ENCODE results near the gene SH3D21. TPM values are rescaled to one million over a fixed set of nuclear protein-coding genes. Genes with fewer than 3 reads are reported as not detected.

Gene SH3D21
- polyA plus RNA-seq, result 1 to 10 TPM in 2 of 3 donors, under 1 TPM in 1; 0.61 to 1.7 (median 1.1) TPM

DNA sequence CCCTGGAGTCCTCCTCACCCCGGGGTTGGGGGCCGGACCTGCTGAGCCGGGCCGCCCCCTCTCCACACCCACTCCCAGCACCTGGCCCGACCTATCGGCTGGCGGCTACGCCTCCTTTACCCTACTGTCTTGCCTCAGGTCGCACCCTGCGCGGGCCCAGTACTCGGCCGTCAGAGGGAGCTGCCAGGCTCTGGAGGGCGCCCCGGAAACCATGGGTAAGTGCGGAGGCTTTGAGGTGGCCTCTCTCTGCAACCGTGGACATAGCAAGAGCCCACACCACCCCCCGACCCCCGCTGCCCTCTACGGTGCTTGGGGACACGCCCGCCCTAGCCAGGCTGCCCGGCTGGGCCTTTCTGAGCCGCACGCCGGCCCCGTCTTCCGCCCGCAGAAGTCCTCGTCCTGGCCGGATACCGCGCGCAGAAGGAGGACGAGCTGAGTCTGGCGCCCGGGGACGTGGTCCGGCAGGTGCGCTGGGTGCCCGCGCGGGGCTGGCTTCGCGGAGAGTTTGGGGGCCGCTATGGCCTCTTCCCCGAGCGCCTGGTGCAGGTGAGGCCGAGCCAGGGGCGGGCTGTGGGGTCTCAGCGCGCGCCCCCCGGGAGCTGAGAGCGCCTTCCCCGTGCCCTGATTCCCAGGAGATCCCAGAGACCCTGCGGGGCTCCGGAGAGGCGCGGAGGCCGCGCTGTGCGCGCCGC, at the start of gene SH3D21:
Gene SH3D21 (plus strand): TSS at position 159 of the 692 bp plus-strand sequence. CDS start 53 bp downstream, at position 212.
- whole genome bisulfite sequencing, 3 donors, result 2 to 5% (median 4%) methylated on average over 46 to 65 of the region's 65 CpGs
- H3K27ac ChIP-seq (ENCODE audit: low read depth, low read length), result no peak within 1 kb of the TSS

GRCh38 chr1:36256558-36257374, 49.4 kb upstream of the SH3D21 start:
- H3K27ac ChIP-seq (ENCODE audit: low read depth, low read length), result no peak overlapping the region
- 74 to 83% (median 76%) methylated on average over 15 of the region's 15 CpGs for WGBS, 3 donors

- no peak overlapping the region for H3K27ac ChIP-seq (ENCODE audit: low read depth, low read length)
Measured at GRCh38 chr1:36257375-36257767, 48.8 kb upstream of the SH3D21 start.

GRCh38 chr1:36258960-36259344, 47.2 kb upstream of the SH3D21 start:
- no peak overlapping the region for H3K27ac ChIP-seq (ENCODE audit: low read depth, low read length)

More at GRCh38 chr1:36257375-36257767, 48.8 kb upstream of the SH3D21 start:
- WGBS, 3 donors, result 92 to 97% (median 97%) methylated on average over 2 of the region's 2 CpGs

GRCh38 chr1:36268981-36269380, 37.2 kb upstream of the SH3D21 start:
- no peak overlapping the region for H3K27ac ChIP-seq (ENCODE audit: low read depth, low read length)
- 54 to 90% (median 84%) methylated on average over 6 of the region's 6 CpGs for WGBS, 3 donors

More at GRCh38 chr1:36258960-36259344, 47.2 kb upstream of the SH3D21 start:
- 23 to 85% (median 83%) methylated on average over 1 of the region's 1 CpG for WGBS, 3 donors

GRCh38 chr1:36269408-36269838, 36.7 kb upstream of the SH3D21 start:
- 50 to 70% (median 59%) methylated on average over 2 of the region's 2 CpGs for WGBS, 3 donors
- no peak overlapping the region for H3K27ac ChIP-seq (ENCODE audit: low read depth, low read length)

DNA sequence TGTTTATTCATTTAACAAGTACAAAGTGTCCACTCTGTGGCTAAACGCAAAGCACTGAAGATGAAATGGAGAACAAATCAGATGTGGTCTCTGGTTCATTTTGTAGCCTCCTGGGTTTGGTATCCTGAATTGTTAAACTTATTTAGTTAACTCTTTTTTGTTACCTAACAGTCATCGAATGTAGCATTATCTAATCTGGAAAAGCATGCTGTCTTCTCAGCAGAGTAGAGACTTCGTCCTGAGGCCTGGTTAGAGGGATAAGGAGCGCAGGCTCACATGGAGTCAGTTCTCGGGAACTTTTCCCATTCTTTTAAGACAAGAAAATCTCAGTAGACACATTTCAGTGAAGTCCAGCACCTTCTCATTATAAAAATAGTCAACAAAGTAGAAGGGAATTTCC, 33.1 kb upstream of the SH3D21 start:
- H3K27ac ChIP-seq (ENCODE audit: low read depth, low read length), result no peak overlapping the region
- 55 to 77% (median 77%) methylated on average over 5 of the region's 5 CpGs for WGBS, 3 donors

GRCh38 chr1:36274201-36274600, 32.0 kb upstream of the SH3D21 start:
- 94 to 98% (median 96%) methylated on average over 1 of the region's 1 CpG for WGBS, 3 donors
- H3K27ac ChIP-seq (ENCODE audit: low read depth, low read length), result no peak overlapping the region

- no peak overlapping the region for H3K27ac ChIP-seq (ENCODE audit: low read depth, low read length)
- WGBS, 3 donors, result 96 to 99% (median 97%) methylated on average over 6 of the region's 6 CpGs
Measured at GRCh38 chr1:36276688-36277087, 29.5 kb upstream of the SH3D21 start.

- WGBS, 3 donors, result 25 to 61% (median 58%) methylated on average over 2 of the region's 2 CpGs
- H3K27ac ChIP-seq (ENCODE audit: low read depth, low read length), result no peak overlapping the region
Measured at GRCh38 chr1:36279110-36279788, 26.9 kb upstream of the SH3D21 start.

GRCh38 chr1:36279789-36280296, 26.3 kb upstream of the SH3D21 start:
- no peak overlapping the region for H3K27ac ChIP-seq (ENCODE audit: low read depth, low read length)
- WGBS, 3 donors, result 44 to 84% (median 78%) methylated on average over 7 of the region's 7 CpGs

- WGBS, 3 donors, result 57 to 68% (median 67%) methylated on average over 1 of the region's 1 CpG
- no peak overlapping the region for H3K27ac ChIP-seq (ENCODE audit: low read depth, low read length)
Measured at GRCh38 chr1:36284061-36284460, 22.1 kb upstream of the SH3D21 start.

- no peak overlapping the region for H3K27ac ChIP-seq (ENCODE audit: low read depth, low read length)
- WGBS, 3 donors, result 57 to 71% (median 68%) methylated on average over 1 of the region's 1 CpG
Measured at GRCh38 chr1:36284517-36284916, 21.7 kb upstream of the SH3D21 start.

GRCh38 chr1:36285443-36286101, 20.6 kb upstream of the SH3D21 start:
- 45 to 48% (median 47%) methylated on average over 7 of the region's 7 CpGs for WGBS, 3 donors
- H3K27ac ChIP-seq (ENCODE audit: low read depth, low read length), result no peak overlapping the region

DNA sequence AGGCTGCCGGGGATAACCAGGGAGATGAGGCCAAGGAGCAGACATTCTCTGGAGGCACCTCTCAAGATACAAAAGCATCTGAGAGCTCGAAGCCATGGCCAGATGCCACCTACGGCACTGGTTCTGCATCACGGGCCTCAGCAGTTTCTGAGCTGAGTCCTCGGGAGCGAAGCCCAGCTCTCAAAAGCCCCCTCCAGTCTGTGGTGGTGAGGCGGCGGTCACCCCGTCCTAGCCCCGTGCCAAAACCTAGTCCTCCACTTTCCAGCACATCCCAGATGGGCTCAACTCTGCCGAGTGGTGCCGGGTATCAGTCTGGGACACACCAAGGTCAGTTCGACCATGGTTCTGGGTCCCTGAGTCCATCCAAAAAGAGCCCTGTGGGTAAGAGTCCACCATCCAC, 19.4 kb upstream of the SH3D21 start:
- WGBS, 3 donors, result 90 to 94% (median 92%) methylated on average over 13 of the region's 13 CpGs

GRCh38 chr1:36287595-36287994, 18.6 kb upstream of the SH3D21 start:
- 79 to 92% (median 82%) methylated on average over 5 of the region's 5 CpGs for WGBS, 3 donors
- no peak overlapping the region for H3K27ac ChIP-seq (ENCODE audit: low read depth, low read length)

More for the DNA sequence above, 19.4 kb upstream of the SH3D21 start:
- H3K27ac ChIP-seq (ENCODE audit: low read depth, low read length), result no peak overlapping the region

DNA sequence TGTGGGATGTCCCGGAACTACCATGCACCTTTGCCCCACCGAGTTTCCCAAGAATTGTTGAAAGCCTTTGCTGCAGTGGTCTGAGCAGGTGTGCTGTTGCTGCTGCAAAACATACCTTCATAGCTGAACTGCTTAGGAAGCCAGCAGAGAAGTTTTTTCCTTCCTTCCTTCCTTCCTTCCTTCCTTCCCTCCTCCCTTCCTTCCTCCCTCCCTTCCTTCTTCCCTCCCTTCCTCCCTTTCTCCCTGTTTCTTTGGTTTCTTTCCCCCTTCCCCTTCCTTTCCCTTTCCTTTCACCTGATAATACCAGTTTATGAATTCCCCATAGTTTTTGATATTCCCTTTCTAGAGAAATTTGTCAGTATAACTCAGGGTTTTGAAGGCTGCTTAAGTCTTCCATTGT, 10.8 kb upstream of the SH3D21 start:
- WGBS, 3 donors, result 80 to 96% (median 91%) methylated on average over 2 of the region's 2 CpGs
- no peak overlapping the region for H3K27ac ChIP-seq (ENCODE audit: low read depth, low read length)

GRCh38 chr1:36297062-36297461, 9.1 kb upstream of the SH3D21 start:
- 69 to 91% (median 89%) methylated on average over 2 of the region's 2 CpGs for WGBS, 3 donors
- H3K27ac ChIP-seq (ENCODE audit: low read depth, low read length), result no peak overlapping the region

All from adipose tissue (tissue), 3 donors.